H1 (cell line): Measurements from ENCODE around the gene CORO2B. TPM values are rescaled to one million over a fixed set of nuclear protein-coding genes. Genes with fewer than 3 reads are reported as not detected.

Experiments
- CTCF ChIA-PET: fragments of 300-600 bp; sonication (Branson Sonifier 250); formaldehyde crosslinking; loops from one replicate; lab custom pipeline; 2021; ENCODE audit not compliant: partially characterized antibody; lab: Charles Lee
- POLR2A ChIA-PET: fragments of 300-600 bp; sonication (Branson Sonifier 250); formaldehyde crosslinking; loops from one replicate; lab custom pipeline; 2021; ENCODE audit warnings: inconsistent platforms; ENCODE audit not compliant: partially characterized antibody; lab: Charles Lee
- DNase-seq, 2 experiments: peaks; one replicate each; pipeline versions ENCODE4 v3.0.0 to v3.0.0-alpha.2; 2010 to 2022; ENCODE audit warnings: low spot score in 2 of 2, low read depth in 1 of 2, mixed read lengths in 1 of 2
- FAIRE-seq: peaks from 2 replicates; lab custom pipeline; 2011; peaks lifted over from hg19 to GRCh38; lab: Jason Lieb, UNC
- H2AFZ ChIP-seq: 2 replicates; pipeline ENCODE4 v1.8.1; 2012; ENCODE audit warnings: low read length, inconsistent platforms
- H2AK5ac ChIP-seq: 2 replicates; pipeline ENCODE4 v1.6.1; 2013; ENCODE audit warnings: low read depth, low read length
- H2BK120ac ChIP-seq: replicated peaks from 2 replicates; pipeline ENCODE3; 2013; ENCODE audit warnings: low read depth, low read length, inconsistent platforms
- H2BK12ac ChIP-seq: 2 replicates; pipeline ENCODE4 v1.6.1; 2013; ENCODE audit warnings: low read depth, low read length
- H2BK15ac ChIP-seq: 2 replicates; pipeline ENCODE4 v1.6.1; 2013; ENCODE audit warnings: low read length
- H2BK20ac ChIP-seq: 2 replicates; pipeline ENCODE4 v1.6.1; 2013; ENCODE audit warnings: low read length
- H2BK5ac ChIP-seq: 2 replicates; pipeline ENCODE4 v1.6.1; 2013; ENCODE audit warnings: low read depth, low read length
- H3K14ac ChIP-seq: 2 replicates; pipeline ENCODE4 v1.6.1; 2013; ENCODE audit warnings: inconsistent platforms; ENCODE audit not compliant: insufficient read length
- H3K18ac ChIP-seq: 2 replicates; pipeline ENCODE4 v1.6.1; 2013; ENCODE audit warnings: low read length; ENCODE audit errors: extremely low read depth
- H3K23ac ChIP-seq: 2 replicates; pipeline ENCODE4 v1.6.1; 2013; ENCODE audit warnings: inconsistent platforms; ENCODE audit not compliant: insufficient read length
- H3K23me2 ChIP-seq: 2 replicates; pipeline ENCODE4 v1.6.1; 2013; ENCODE audit warnings: low read depth, low read length
- H3K27ac ChIP-seq: 2 replicates; pipeline ENCODE4 v1.6.1; 2011; ENCODE audit warnings: low read depth, low read length, inconsistent platforms
- H3K27me3 ChIP-seq, 4 experiments: replicated peaks in 1 of 4; 1 replicate in 1 of 4; 2 replicates in 3 of 4; pipeline versions ENCODE4 v1.6.1 to v1.8.1; 2011 to 2013; ENCODE audit warnings: low read length in 3 of 4, mild to moderate bottlenecking in 3 of 4, inconsistent platforms in 2 of 4, mixed read lengths in 2 of 4, moderate library complexity in 1 of 4; ENCODE audit not compliant: control insufficient read depth in 3 of 4, insufficient read depth in 3 of 4; ENCODE audit errors: extremely low read depth in 1 of 4
- H3K36me3 ChIP-seq, 4 experiments: 2 replicates each; pipeline versions ENCODE4 v1.6.1 to v1.8.1; 2011 to 2013; ENCODE audit warnings: mild to moderate bottlenecking in 4 of 4, low read length in 3 of 4, moderate library complexity in 2 of 4, control low read depth in 1 of 4, inconsistent platforms in 1 of 4; ENCODE audit not compliant: insufficient read depth in 4 of 4, control insufficient read depth in 2 of 4
- H3K4ac ChIP-seq: replicated peaks from 2 replicates; pipeline ENCODE3; 2013; ENCODE audit warnings: low read length, low read depth, mixed read lengths, inconsistent platforms; ENCODE audit not compliant: insufficient read length
- H3K4me1 ChIP-seq, 4 experiments: replicated peaks in 1 of 4; 1 replicate in 1 of 4; 2 replicates in 3 of 4; pipeline versions ENCODE4 v1.6.1 to v1.8.1; 2011 to 2013; ENCODE audit warnings: low read length in 3 of 4, inconsistent platforms in 2 of 4, mixed read lengths in 1 of 4; ENCODE audit not compliant: insufficient read depth in 4 of 4, control insufficient read depth in 3 of 4
- H3K4me2 ChIP-seq, 2 experiments: 2 replicates each; pipeline versions ENCODE4 v1.6.1 to v1.8.1; 2011 to 2013; ENCODE audit warnings: low read depth in 2 of 2, low read length in 2 of 2, control low read depth in 1 of 2, inconsistent platforms in 1 of 2, mild to moderate bottlenecking in 1 of 2; ENCODE audit not compliant: insufficient read depth in 1 of 2
- H3K4me3 ChIP-seq, 4 experiments: fragments of 200-600, 300-600 bp in 1 of 4; sonication (generic), shearing (Covaris generic), sonication (Bioruptor Twin) in 1 of 4; 2 replicates each; pipeline versions ENCODE4 v1.5.1 to v1.8.1; 2011 to 2016; ENCODE audit warnings: low read length in 4 of 4, low read depth in 3 of 4, control low read depth in 2 of 4, inconsistent platforms in 2 of 4, mild to moderate bottlenecking in 2 of 4, mixed read lengths in 1 of 4, moderate library complexity in 1 of 4; ENCODE audit not compliant: insufficient read depth in 2 of 4; ENCODE audit errors: extremely low read depth in 1 of 4
- H3K56ac ChIP-seq: replicated peaks from 2 replicates; pipeline ENCODE3; 2013; ENCODE audit warnings: low read depth, mild to moderate bottlenecking, mixed read lengths, low read length, inconsistent platforms; ENCODE audit not compliant: insufficient read length
- H3K79me1 ChIP-seq: 2 replicates; pipeline ENCODE4 v1.6.1; 2013; ENCODE audit warnings: low read depth, low read length, control low read depth
- H3K79me2 ChIP-seq, 2 experiments: 2 replicates each; pipeline versions ENCODE4 v1.6.1 to v1.8.1; 2012 to 2013; ENCODE audit warnings: low read length in 2 of 2, mild to moderate bottlenecking in 2 of 2, inconsistent platforms in 1 of 2; ENCODE audit not compliant: insufficient read depth in 2 of 2, control insufficient read depth in 1 of 2
- H3K9ac ChIP-seq, 4 experiments: replicated peaks in 1 of 4; 1 replicate in 1 of 4; 2 replicates in 3 of 4; pipeline versions ENCODE4 v1.6.1 to v1.8.1; 2011 to 2013; ENCODE audit warnings: low read depth in 3 of 4, low read length in 3 of 4, control low read depth in 2 of 4, mild to moderate bottlenecking in 2 of 4, moderate library complexity in 2 of 4, inconsistent platforms in 1 of 4; ENCODE audit errors: extremely low read depth in 1 of 4
- H3K9me3 ChIP-seq, 2 experiments: 2 replicates each; pipeline versions ENCODE4 v1.6.1 to v1.8.1; 2012 to 2013; ENCODE audit warnings: mild to moderate bottlenecking in 2 of 2, moderate library complexity in 2 of 2, control low read depth in 1 of 2, inconsistent platforms in 1 of 2, low read depth in 1 of 2, low read length in 1 of 2, mixed read lengths in 1 of 2; ENCODE audit not compliant: insufficient read depth in 2 of 2
- H4K20me1 ChIP-seq, 2 experiments: replicated peaks in 1 of 2; 2 replicates each; pipeline versions ENCODE3 to v1.8.1; 2011 to 2013; ENCODE audit warnings: inconsistent platforms in 2 of 2, low read length in 2 of 2, mild to moderate bottlenecking in 1 of 2; ENCODE audit not compliant: insufficient read depth in 2 of 2, control insufficient read depth in 1 of 2
- H4K5ac ChIP-seq: 2 replicates; pipeline ENCODE4 v1.6.1; 2013; ENCODE audit warnings: low read length, low read depth, mixed read lengths, inconsistent platforms; ENCODE audit not compliant: insufficient read length
- H4K8ac ChIP-seq: 2 replicates; pipeline ENCODE4 v1.8.0; 2013; ENCODE audit warnings: mild to moderate bottlenecking, moderate library complexity, low read length, inconsistent platforms; ENCODE audit not compliant: insufficient read depth; ENCODE audit errors: extremely low read depth
- H4K91ac ChIP-seq: replicated peaks from 2 replicates; pipeline ENCODE3; 2013; ENCODE audit warnings: low read length, mixed read lengths, inconsistent platforms; ENCODE audit not compliant: insufficient read length
- BRCA1 ChIP-seq: IDR thresholded peaks from 2 replicates; pipeline ENCODE4 v1.6.1; 2012; ENCODE audit warnings: low read depth, low read length, improper control_type of control experiment
- EP300 ChIP-seq, 2 experiments: IDR thresholded peaks; 1 replicate in 1 of 2; 2 replicates in 1 of 2; pipeline ENCODE4 v1.6.1; 2011 to 2012; ENCODE audit warnings: low read depth in 2 of 2, low read length in 2 of 2, mild to moderate bottlenecking in 2 of 2, borderline replicate concordance in 1 of 2, inconsistent platforms in 1 of 2, moderate library complexity in 1 of 2
- FOSL1 ChIP-seq: IDR thresholded peaks from 2 replicates; pipeline ENCODE4 v1.6.1; 2011; ENCODE audit warnings: mild to moderate bottlenecking, low read depth, low read length, moderate library complexity; ENCODE audit not compliant: insufficient read depth
- POLR2AphosphoS5 ChIP-seq: IDR thresholded peaks from 2 replicates; pipeline ENCODE4 v1.6.1; 2011; ENCODE audit warnings: low read depth, low read length
- SAP30 ChIP-seq: fragments of 300-600 bp; sonication (generic); IDR thresholded peaks from 2 replicates; pipeline ENCODE4 v1.7.1; 2012; ENCODE audit warnings: low read length, moderate library complexity, mild to moderate bottlenecking, inconsistent platforms; ENCODE audit not compliant: insufficient read depth, insufficient replicate concordance
- SRF ChIP-seq: IDR thresholded peaks from 2 replicates; pipeline ENCODE4 v1.6.1; 2011; ENCODE audit warnings: mild to moderate bottlenecking, low read depth, low read length, moderate library complexity
- ZNF274 ChIP-seq: IDR thresholded peaks from 2 replicates; pipeline ENCODE4 v1.7.0; 2012; ENCODE audit warnings: low read length, borderline replicate concordance; ENCODE audit errors: extremely low read depth
- WGBS, 2 experiments: shearing (Covaris generic) in 1 of 2; methylation state at CpG; one replicate each; pipeline versions ENCODE4 v1.1.6 to v1.1.7; 2013 to 2015; ENCODE audit warnings: low lambda C conversion rate in 2 of 2, mixed read lengths in 2 of 2, inconsistent platforms in 1 of 2, low coverage in 1 of 2, missing lambda C conversion rate in 1 of 2; ENCODE audit not compliant: insufficient replicate concordance in 2 of 2, insufficient coverage in 1 of 2, insufficient read length in 1 of 2; ENCODE audit errors: extremely low coverage in 1 of 2, missing lambda C conversion rate in 1 of 2; 5-methylcytosine and 5-hydroxymethylcytosine counted together
- polyA plus RNA-seq, 7 experiments: library from polyadenylated mRNA; depleted of rRNA in 3 of 7; stranded (reverse) in 5 of 7; unstranded in 2 of 7; fragments of >200 nt in 5 of 7; fragments of 200-250 nt in 2 of 7; gene quantifications; 1 replicate in 5 of 7; 2 replicates in 1 of 7; 4 replicates in 1 of 7; pipeline versions ENCODE4 v1.2.1 to v1.2.3, GENCODE V29; 2011 to 2013; ENCODE audit warnings: missing spikeins in 2 of 7, mixed read lengths in 2 of 7
- total RNA-seq: library from RNA; stranded (reverse); fragmentation: NEBNext Ultra II Directional; extraction: Animal tissue kit (Norgen Biotek cat#: 25700); gene quantifications from 2 replicates; pipeline ENCODE4 v1.2.1, GENCODE V29; 2021
- TF ChIP-seq, protein P1 (sequence below): IDR thresholded peaks from 2 replicates; pipeline ENCODE4 v1.6.1; 2011; ENCODE audit warnings: low read depth, mild to moderate bottlenecking, low read length; ENCODE audit not compliant: insufficient read depth

The CORO2B gene
- total and polyA plus RNA-seq, 2 of the 8 experiments (the other 6 are each of a cell fraction or from before 2014, with no cell fraction given): 3.4 to 6.7 TPM

DNA sequence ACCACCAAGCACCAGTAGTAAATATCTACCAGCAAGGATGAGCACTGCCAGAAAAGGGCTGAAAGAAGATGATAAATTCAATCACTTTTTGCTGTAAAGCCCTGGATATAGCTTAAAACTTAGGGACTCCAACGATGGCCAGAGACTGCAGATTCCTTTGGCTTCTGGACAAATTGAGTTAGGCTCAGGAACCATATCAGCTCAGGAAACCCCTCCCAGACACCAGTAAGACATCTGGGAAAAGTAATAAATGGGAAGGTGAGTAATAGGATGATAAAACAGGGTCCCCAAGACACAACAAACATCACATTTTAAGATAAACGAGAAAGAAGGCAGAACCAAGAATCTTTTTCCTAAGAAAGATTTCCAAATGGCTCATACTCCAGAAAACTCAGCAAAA lies 176.9 kb downstream of the CORO2B start:
- Histone ChIP-seq H3K56ac (no peak overlapping the region), H3K14ac (no peak overlapping the region), H2AK5ac (no peak overlapping the region), H2BK12ac (no peak overlapping the region), H3K23ac (no peak overlapping the region), H3K23me2 (no peaks in the 10 kb centered on the region), H2AFZ (no peak overlapping the region), H2BK20ac (no peak overlapping the region), H3K27me3 (no peaks in the 10 kb centered on the region), H2BK5ac (no peak overlapping the region), H2BK15ac (no peak overlapping the region), H4K91ac (no peak overlapping the region), H3K79me1 (no peaks in the 10 kb centered on the region), H3K18ac (no peak overlapping the region), H3K4me2 (no peak overlapping the region), H3K27ac (no peak overlapping the region), H3K9me3 (no peaks in the 10 kb centered on the region), H4K20me1 (no peaks in the 10 kb centered on the region), H4K5ac (no peak overlapping the region), H3K36me3 (no peaks in the 10 kb centered on the region), H3K4me3 (no peak overlapping the region), H2BK120ac (no peak overlapping the region), H3K79me2 (no peaks in the 10 kb centered on the region), H3K4me1 (no peaks in the 10 kb centered on the region), H3K9ac (no peak overlapping the region), H4K8ac (no peak overlapping the region), H3K4ac (no peak overlapping the region)
- FAIRE-seq (no peak), DNase-seq (no peak)
- ChIA-PET CTCF (interaction anchor here (0.6 to 1.2 kb wide), 2 partner anchors 22 to 144 kb away, joined by 3 to 5 read pairs; no protein-coding TSS in a partner anchor), POLR2A (no interaction called here)
- TF ChIP-seq BRCA1: no peak
- TF ChIP-seq POLR2AphosphoS5: no peak
- TF ChIP-seq ZNF274: no peak
- TF ChIP-seq EP300 (IDR thresholded peaks at IDR 0.05; ENCODE audit: borderline replicate concordance in 1 of 2, low read depth in 2 of 2, low read length in 2 of 2): no peak
- TF ChIP-seq, protein P1, sequence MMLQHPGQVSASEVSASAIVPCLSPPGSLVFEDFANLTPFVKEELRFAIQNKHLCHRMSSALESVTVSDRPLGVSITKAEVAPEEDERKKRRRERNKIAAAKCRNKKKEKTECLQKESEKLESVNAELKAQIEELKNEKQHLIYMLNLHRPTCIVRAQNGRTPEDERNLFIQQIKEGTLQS: no peak
- no peak for TF ChIP-seq SRF
- TF ChIP-seq SAP30: no peak
- no peak for TF ChIP-seq FOSL1
- WGBS, 2 experiments: 81% methylated on average over 2 of the region's 2 CpGs; no CpG with 5 or more reads in 1 of the 2 experiments
